ENCODE data around the gene EDAR. TPM values are rescaled to one million over a fixed set of nuclear protein-coding genes. Genes with fewer than 3 reads are reported as not detected.

Gene EDAR
- total RNA-seq, 1 donor from 2014 or later, result not detected

GRCh38 chr2:108943751-108944150, 45.3 kb downstream of the EDAR start:
- DNase-seq (ENCODE audit: low read depth) (peak; percentile 47), FAIRE-seq (no peak)
- Histone ChIP-seq H3K36me3 (ENCODE audit: insufficient read depth, low read length) (no peaks in the 10 kb centered on the region), H3K9ac (ENCODE audit: low read length) (no peak overlapping the region), H3K4me3 (ENCODE audit: insufficient read depth, low read depth, low read length) (no peak overlapping the region), H3K27ac (ENCODE audit: low read depth, low read length) (no peak overlapping the region), H3K4me1 (ENCODE audit: insufficient read depth, low read length) (no peaks in the 10 kb centered on the region), H3K79me2 (ENCODE audit: insufficient read depth, low read length) (no peaks in the 10 kb centered on the region), H2AFZ (ENCODE audit: low read depth, low read length) (no peak overlapping the region), H3K9me3 (ENCODE audit: insufficient read depth, low read depth, low read length) (peaks cover 7% of the 10 kb centered on the region), H4K20me1 (ENCODE audit: insufficient read depth, low read length) (no peaks in the 10 kb centered on the region), H3K4me2 (ENCODE audit: low read length) (no peak overlapping the region), H3K27me3 (ENCODE audit: insufficient read depth, low read length) (peaks cover 10% of the 10 kb centered on the region)
- Mint-ChIP-seq H3K9me3 (ENCODE audit: unreplicated experiment) (peaks cover 16% of the 10 kb centered on the region), H3K4me1 (ENCODE audit: low read depth, unreplicated experiment) (no peaks in the 10 kb centered on the region), H3K27me3 (ENCODE audit: low read depth, unreplicated experiment) (peaks cover 28% of the 10 kb centered on the region), H3K36me3 (ENCODE audit: low read depth, unreplicated experiment) (no peaks in the 10 kb centered on the region), H3K27ac (ENCODE audit: unreplicated experiment) (no peak overlapping the region), H3K4me3 (ENCODE audit: unreplicated experiment) (no peak overlapping the region)
- no peak for TF ChIP-seq EZH2 (IDR thresholded peaks at IDR 0.05; ENCODE audit: insufficient read depth, low read length)
- TF ChIP-seq CTCF (IDR thresholded peaks at IDR 0.05; ENCODE audit: insufficient read depth, low read depth, low read length), result no peak

GRCh38 chr2:108942888-108943287, 46.1 kb downstream of the EDAR start:
- no peaks in the 10 kb centered on the region for H3K4me1 ChIP-seq (ENCODE audit: insufficient read depth, low read length)
- Mint-ChIP-seq H3K4me3 (ENCODE audit: unreplicated experiment) (no peak overlapping the region), H3K4me1 (ENCODE audit: low read depth, unreplicated experiment) (no peaks in the 10 kb centered on the region), H3K27me3 (ENCODE audit: low read depth, unreplicated experiment) (peaks cover 28% of the 10 kb centered on the region), H3K9me3 (ENCODE audit: unreplicated experiment) (peaks cover 10% of the 10 kb centered on the region), H3K36me3 (ENCODE audit: low read depth, unreplicated experiment) (no peaks in the 10 kb centered on the region), H3K27ac (ENCODE audit: unreplicated experiment) (no peak overlapping the region)
- peaks cover 7% of the 10 kb centered on the region for H3K9me3 ChIP-seq (ENCODE audit: insufficient read depth, low read depth, low read length)
- H3K4me3 ChIP-seq (ENCODE audit: insufficient read depth, low read depth, low read length), result no peak overlapping the region
- no peak overlapping the region for H3K27ac ChIP-seq (ENCODE audit: low read depth, low read length)
- no peaks in the 10 kb centered on the region for H4K20me1 ChIP-seq (ENCODE audit: insufficient read depth, low read length)
- DNase-seq (ENCODE audit: low read depth) (no peak), FAIRE-seq (no peak)
- no peaks in the 10 kb centered on the region for H3K79me2 ChIP-seq (ENCODE audit: insufficient read depth, low read length)
- no peaks in the 10 kb centered on the region for H3K36me3 ChIP-seq (ENCODE audit: insufficient read depth, low read length)
- no peak for TF ChIP-seq CTCF (IDR thresholded peaks at IDR 0.05; ENCODE audit: insufficient read depth, low read depth, low read length)
- no peak for TF ChIP-seq EZH2 (IDR thresholded peaks at IDR 0.05; ENCODE audit: insufficient read depth, low read length)
- H3K4me2 ChIP-seq (ENCODE audit: low read length), result no peak overlapping the region
- no peak overlapping the region for H3K9ac ChIP-seq (ENCODE audit: low read length)
- peaks cover 10% of the 10 kb centered on the region for H3K27me3 ChIP-seq (ENCODE audit: insufficient read depth, low read length)
- H2AFZ ChIP-seq (ENCODE audit: low read depth, low read length), result no peak overlapping the region

GRCh38 chr2:108942231-108942825, 46.7 kb downstream of the EDAR start:
- Mint-ChIP-seq H3K4me1 (ENCODE audit: low read depth, unreplicated experiment) (no peaks in the 10 kb centered on the region), H3K36me3 (ENCODE audit: low read depth, unreplicated experiment) (no peaks in the 10 kb centered on the region), H3K27me3 (ENCODE audit: low read depth, unreplicated experiment) (peaks cover 28% of the 10 kb centered on the region), H3K4me3 (ENCODE audit: unreplicated experiment) (no peak overlapping the region), H3K9me3 (ENCODE audit: unreplicated experiment) (peaks cover 9% of the 10 kb centered on the region), H3K27ac (ENCODE audit: unreplicated experiment) (no peak overlapping the region)
- H3K9me3 ChIP-seq (ENCODE audit: insufficient read depth, low read depth, low read length), result peaks cover 4% of the 10 kb centered on the region
- H3K36me3 ChIP-seq (ENCODE audit: insufficient read depth, low read length), result no peaks in the 10 kb centered on the region
- no peak for TF ChIP-seq EZH2 (IDR thresholded peaks at IDR 0.05; ENCODE audit: insufficient read depth, low read length)
- no peak for TF ChIP-seq CTCF (IDR thresholded peaks at IDR 0.05; ENCODE audit: insufficient read depth, low read depth, low read length)
- FAIRE-seq (no peak), DNase-seq (ENCODE audit: low read depth) (no peak)
- no peak overlapping the region for H3K4me2 ChIP-seq (ENCODE audit: low read length)
- no peaks in the 10 kb centered on the region for H4K20me1 ChIP-seq (ENCODE audit: insufficient read depth, low read length)
- no peak overlapping the region for H3K9ac ChIP-seq (ENCODE audit: low read length)
- H3K79me2 ChIP-seq (ENCODE audit: insufficient read depth, low read length), result no peaks in the 10 kb centered on the region
- no peak overlapping the region for H2AFZ ChIP-seq (ENCODE audit: low read depth, low read length)
- no peak overlapping the region for H3K27ac ChIP-seq (ENCODE audit: low read depth, low read length)
- peaks cover 10% of the 10 kb centered on the region for H3K27me3 ChIP-seq (ENCODE audit: insufficient read depth, low read length)
- no peaks in the 10 kb centered on the region for H3K4me1 ChIP-seq (ENCODE audit: insufficient read depth, low read length)
- H3K4me3 ChIP-seq (ENCODE audit: insufficient read depth, low read depth, low read length), result no peak overlapping the region

All from astrocyte (in vitro differentiated cells and primary cell).